GM12878 (cell line): ENCODE data around the gene EML3.

Experiments used
- CREB1 ChIP-seq: IDR thresholded peaks from 2 replicates; pipeline ENCODE4 v1.6.1; 2012; ENCODE audit warnings: low read depth, mild to moderate bottlenecking, inconsistent platforms
- EP300 ChIP-seq, 2 experiments: fragments of 150-350 bp in 1 of 2; IDR thresholded peaks; 2 replicates each; pipeline ENCODE4 v1.6.1; 2011 to 2012; ENCODE audit warnings: low read depth in 2 of 2, low read length in 2 of 2, borderline replicate concordance in 1 of 2, improper control_type of control experiment in 1 of 2, inconsistent platforms in 1 of 2; ENCODE audit not compliant: control insufficient read depth in 1 of 2
- EZH2 ChIP-seq: IDR thresholded peaks from 2 replicates; pipeline ENCODE4 v1.6.1; 2012; ENCODE audit warnings: low read depth, mild to moderate bottlenecking, control low read depth, inconsistent platforms, low read length, borderline replicate concordance; ENCODE audit not compliant: control insufficient read depth
- IKZF1 ChIP-seq: fragments of 450-650 bp; conservative IDR thresholded peaks from 2 replicates; pipeline ENCODE4 v1.6.1; 2017; ENCODE audit warnings: antibody characterized with exemption, mild to moderate bottlenecking
- KAT2A ChIP-seq: conservative IDR thresholded peaks from 2 replicates; pipeline ENCODE4 v1.6.1; 2011; ENCODE audit warnings: low read depth, low read length; ENCODE audit not compliant: control insufficient read depth
- NR2F1 ChIP-seq: fragments of 450-650 bp; conservative IDR thresholded peaks from 2 replicates; pipeline ENCODE4 v1.6.1; 2017; ENCODE audit warnings: mild to moderate bottlenecking
- PML ChIP-seq: IDR thresholded peaks from 2 replicates; pipeline ENCODE4 v1.6.1; 2012; ENCODE audit warnings: low read length, inconsistent platforms
- POLR2AphosphoS5 ChIP-seq: IDR thresholded peaks from 2 replicates; pipeline ENCODE4 v1.6.1; 2011; ENCODE audit warnings: mild to moderate bottlenecking, low read length, inconsistent platforms
- TF ChIP-seq, protein P1 (sequence below): IDR thresholded peaks from 2 replicates; pipeline ENCODE4 v1.6.1; 2012; ENCODE audit warnings: low read depth, low read length, improper control_type of control experiment
- TF ChIP-seq, protein P2 (sequence below), 3 experiments: IDR thresholded peaks in 2 of 3; conservative IDR thresholded peaks in 1 of 3; 2 replicates each; pipeline ENCODE4 v1.5.1; 2011; ENCODE audit warnings: low read depth in 3 of 3, low read length in 3 of 3, mild to moderate bottlenecking in 3 of 3, control low read depth in 2 of 3, moderate library complexity in 2 of 3, inconsistent platforms in 1 of 3, mixed read lengths in 1 of 3; ENCODE audit not compliant: control insufficient read depth in 2 of 3, insufficient read depth in 1 of 3; ENCODE audit errors: extremely low read depth in 1 of 3
- TF ChIP-seq, protein P3 (sequence below): fragments of 450-650 bp; IDR thresholded peaks from 2 replicates; pipeline ENCODE4 v1.6.1; 2017; ENCODE audit warnings: borderline replicate concordance
- TF ChIP-seq, protein P4 (sequence below): fragments of 450-650 bp; IDR thresholded peaks from 2 replicates; pipeline ENCODE4 v1.6.1; 2014; ENCODE audit warnings: mild to moderate bottlenecking

DNA sequence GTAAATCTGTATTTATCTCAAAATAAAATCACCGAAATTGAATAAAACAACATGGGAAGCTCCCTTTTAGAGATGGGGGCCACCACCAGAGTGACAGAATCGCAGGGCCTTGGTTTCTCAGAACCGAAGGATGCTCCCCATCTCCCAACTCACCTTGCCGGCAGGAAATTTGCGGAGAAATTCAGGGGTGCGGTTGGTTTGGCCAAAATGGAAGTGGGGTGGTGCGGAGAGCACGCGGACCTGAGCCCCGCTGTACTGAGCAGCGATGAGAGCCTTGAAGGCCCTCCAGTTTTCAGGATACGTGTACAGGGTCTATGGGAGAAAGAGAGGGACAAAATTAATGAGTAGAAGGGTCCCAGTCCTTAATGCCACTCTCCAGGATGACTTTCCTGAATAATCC is 40.1 kb downstream of the EML3 start:
- TF ChIP-seq EP300 (IDR thresholded peaks at IDR 0.05; ENCODE audit: borderline replicate concordance in 1 of 2, control insufficient read depth in 1 of 2, low read depth in 2 of 2, low read length in 2 of 2), result no peak
- TF ChIP-seq, protein P1, sequence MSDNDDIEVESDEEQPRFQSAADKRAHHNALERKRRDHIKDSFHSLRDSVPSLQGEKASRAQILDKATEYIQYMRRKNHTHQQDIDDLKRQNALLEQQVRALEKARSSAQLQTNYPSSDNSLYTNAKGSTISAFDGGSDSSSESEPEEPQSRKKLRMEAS, result no peak
- TF ChIP-seq NR2F1, result no peak
- no peak for TF ChIP-seq CREB1
- TF ChIP-seq, protein P2, sequence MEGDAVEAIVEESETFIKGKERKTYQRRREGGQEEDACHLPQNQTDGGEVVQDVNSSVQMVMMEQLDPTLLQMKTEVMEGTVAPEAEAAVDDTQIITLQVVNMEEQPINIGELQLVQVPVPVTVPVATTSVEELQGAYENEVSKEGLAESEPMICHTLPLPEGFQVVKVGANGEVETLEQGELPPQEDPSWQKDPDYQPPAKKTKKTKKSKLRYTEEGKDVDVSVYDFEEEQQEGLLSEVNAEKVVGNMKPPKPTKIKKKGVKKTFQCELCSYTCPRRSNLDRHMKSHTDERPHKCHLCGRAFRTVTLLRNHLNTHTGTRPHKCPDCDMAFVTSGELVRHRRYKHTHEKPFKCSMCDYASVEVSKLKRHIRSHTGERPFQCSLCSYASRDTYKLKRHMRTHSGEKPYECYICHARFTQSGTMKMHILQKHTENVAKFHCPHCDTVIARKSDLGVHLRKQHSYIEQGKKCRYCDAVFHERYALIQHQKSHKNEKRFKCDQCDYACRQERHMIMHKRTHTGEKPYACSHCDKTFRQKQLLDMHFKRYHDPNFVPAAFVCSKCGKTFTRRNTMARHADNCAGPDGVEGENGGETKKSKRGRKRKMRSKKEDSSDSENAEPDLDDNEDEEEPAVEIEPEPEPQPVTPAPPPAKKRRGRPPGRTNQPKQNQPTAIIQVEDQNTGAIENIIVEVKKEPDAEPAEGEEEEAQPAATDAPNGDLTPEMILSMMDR (IDR thresholded peaks at IDR 0.05 in 2 of 3, conservative IDR thresholded peaks at IDR 0.05 in 1 of 3; ENCODE audit: control insufficient read depth in 2 of 3, extremely low read depth in 1 of 3, insufficient read depth in 1 of 3, low read depth in 3 of 3, low read length in 3 of 3), result no peak
- TF ChIP-seq EZH2, result no peak
- no peak for TF ChIP-seq PML
- TF ChIP-seq, protein P3, sequence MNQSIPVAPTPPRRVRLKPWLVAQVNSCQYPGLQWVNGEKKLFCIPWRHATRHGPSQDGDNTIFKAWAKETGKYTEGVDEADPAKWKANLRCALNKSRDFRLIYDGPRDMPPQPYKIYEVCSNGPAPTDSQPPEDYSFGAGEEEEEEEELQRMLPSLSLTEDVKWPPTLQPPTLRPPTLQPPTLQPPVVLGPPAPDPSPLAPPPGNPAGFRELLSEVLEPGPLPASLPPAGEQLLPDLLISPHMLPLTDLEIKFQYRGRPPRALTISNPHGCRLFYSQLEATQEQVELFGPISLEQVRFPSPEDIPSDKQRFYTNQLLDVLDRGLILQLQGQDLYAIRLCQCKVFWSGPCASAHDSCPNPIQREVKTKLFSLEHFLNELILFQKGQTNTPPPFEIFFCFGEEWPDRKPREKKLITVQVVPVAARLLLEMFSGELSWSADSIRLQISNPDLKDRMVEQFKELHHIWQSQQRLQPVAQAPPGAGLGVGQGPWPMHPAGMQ, result no peak
- TF ChIP-seq IKZF1, result no peak
- TF ChIP-seq, protein P4, sequence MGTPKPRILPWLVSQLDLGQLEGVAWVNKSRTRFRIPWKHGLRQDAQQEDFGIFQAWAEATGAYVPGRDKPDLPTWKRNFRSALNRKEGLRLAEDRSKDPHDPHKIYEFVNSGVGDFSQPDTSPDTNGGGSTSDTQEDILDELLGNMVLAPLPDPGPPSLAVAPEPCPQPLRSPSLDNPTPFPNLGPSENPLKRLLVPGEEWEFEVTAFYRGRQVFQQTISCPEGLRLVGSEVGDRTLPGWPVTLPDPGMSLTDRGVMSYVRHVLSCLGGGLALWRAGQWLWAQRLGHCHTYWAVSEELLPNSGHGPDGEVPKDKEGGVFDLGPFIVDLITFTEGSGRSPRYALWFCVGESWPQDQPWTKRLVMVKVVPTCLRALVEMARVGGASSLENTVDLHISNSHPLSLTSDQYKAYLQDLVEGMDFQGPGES, result no peak
- no peak for TF ChIP-seq POLR2AphosphoS5
- no peak for TF ChIP-seq KAT2A
